Tibial nerve (tissue), 4 donors: ENCODE data around the gene MED13L.

Experiments
- EP300 ChIP-seq, 2 donors: sonication (generic); formaldehyde crosslinking; IDR thresholded peaks; one replicate each; pipeline ENCODE4 v1.6.1; 2017; ENCODE audit warnings: antibody characterized with exemption in 2 of 2, mild to moderate bottlenecking in 1 of 2
- POLR2A ChIP-seq, 2 donors: fragments of 450-650 bp; IDR thresholded peaks; one replicate each; pipeline ENCODE4 v1.6.1; 2017; ENCODE audit warnings: antibody characterized with exemption in 2 of 2, mild to moderate bottlenecking in 2 of 2, moderate library complexity in 2 of 2
- TF ChIP-seq, protein P1 (sequence below), 5 experiments: fragments of 200-600 bp in 3 of 5; fragments of 450-650 bp in 2 of 5; sonication (generic) in 3 of 5; IDR thresholded peaks; one replicate each; pipeline ENCODE4 v1.5.1; 2016 to 2019; ENCODE audit warnings: antibody characterized with exemption in 5 of 5, mild to moderate bottlenecking in 3 of 5, moderate library complexity in 2 of 5

- TF ChIP-seq, protein P1, sequence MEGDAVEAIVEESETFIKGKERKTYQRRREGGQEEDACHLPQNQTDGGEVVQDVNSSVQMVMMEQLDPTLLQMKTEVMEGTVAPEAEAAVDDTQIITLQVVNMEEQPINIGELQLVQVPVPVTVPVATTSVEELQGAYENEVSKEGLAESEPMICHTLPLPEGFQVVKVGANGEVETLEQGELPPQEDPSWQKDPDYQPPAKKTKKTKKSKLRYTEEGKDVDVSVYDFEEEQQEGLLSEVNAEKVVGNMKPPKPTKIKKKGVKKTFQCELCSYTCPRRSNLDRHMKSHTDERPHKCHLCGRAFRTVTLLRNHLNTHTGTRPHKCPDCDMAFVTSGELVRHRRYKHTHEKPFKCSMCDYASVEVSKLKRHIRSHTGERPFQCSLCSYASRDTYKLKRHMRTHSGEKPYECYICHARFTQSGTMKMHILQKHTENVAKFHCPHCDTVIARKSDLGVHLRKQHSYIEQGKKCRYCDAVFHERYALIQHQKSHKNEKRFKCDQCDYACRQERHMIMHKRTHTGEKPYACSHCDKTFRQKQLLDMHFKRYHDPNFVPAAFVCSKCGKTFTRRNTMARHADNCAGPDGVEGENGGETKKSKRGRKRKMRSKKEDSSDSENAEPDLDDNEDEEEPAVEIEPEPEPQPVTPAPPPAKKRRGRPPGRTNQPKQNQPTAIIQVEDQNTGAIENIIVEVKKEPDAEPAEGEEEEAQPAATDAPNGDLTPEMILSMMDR (IDR thresholded peaks at IDR 0.05), result no peak
- no peak for TF ChIP-seq POLR2A (IDR thresholded peaks at IDR 0.05)
- no peak for TF ChIP-seq EP300 (IDR thresholded peaks at IDR 0.05)
Observed at GRCh38 chr12:115962216-115962615, 315.3 kb downstream of the MED13L start.
